ENCODE results near the gene AMFR. TPM values are rescaled to one million over a fixed set of nuclear protein-coding genes. Genes with fewer than 3 reads are reported as not detected.
A peak's percentile ranks its signal among the peaks of the same experiment; 100 is the strongest.

AMFR gene
- polyA plus RNA-seq, 1 donor (not counting 4 experiments of a cell fraction or from before 2014, with no cell fraction given), result 36.9 TPM

- TF ChIP-seq, protein P1, sequence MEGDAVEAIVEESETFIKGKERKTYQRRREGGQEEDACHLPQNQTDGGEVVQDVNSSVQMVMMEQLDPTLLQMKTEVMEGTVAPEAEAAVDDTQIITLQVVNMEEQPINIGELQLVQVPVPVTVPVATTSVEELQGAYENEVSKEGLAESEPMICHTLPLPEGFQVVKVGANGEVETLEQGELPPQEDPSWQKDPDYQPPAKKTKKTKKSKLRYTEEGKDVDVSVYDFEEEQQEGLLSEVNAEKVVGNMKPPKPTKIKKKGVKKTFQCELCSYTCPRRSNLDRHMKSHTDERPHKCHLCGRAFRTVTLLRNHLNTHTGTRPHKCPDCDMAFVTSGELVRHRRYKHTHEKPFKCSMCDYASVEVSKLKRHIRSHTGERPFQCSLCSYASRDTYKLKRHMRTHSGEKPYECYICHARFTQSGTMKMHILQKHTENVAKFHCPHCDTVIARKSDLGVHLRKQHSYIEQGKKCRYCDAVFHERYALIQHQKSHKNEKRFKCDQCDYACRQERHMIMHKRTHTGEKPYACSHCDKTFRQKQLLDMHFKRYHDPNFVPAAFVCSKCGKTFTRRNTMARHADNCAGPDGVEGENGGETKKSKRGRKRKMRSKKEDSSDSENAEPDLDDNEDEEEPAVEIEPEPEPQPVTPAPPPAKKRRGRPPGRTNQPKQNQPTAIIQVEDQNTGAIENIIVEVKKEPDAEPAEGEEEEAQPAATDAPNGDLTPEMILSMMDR (optimal IDR thresholded peaks at IDR 0.05 in 1 of 3, IDR thresholded peaks at IDR 0.05 in 1 of 3, conservative IDR thresholded peaks at IDR 0.05 in 1 of 3; ENCODE audit: extremely low read depth in 1 of 3, insufficient read depth in 2 of 3, low read length in 3 of 3), result peak; percentile 15 to 40 (median 19)
- no peak for TF ChIP-seq EZH2 (IDR thresholded peaks at IDR 0.05; ENCODE audit: low read length)
- Histone ChIP-seq H3K9me3 (ENCODE audit: control insufficient read depth, low read depth, low read length) (no peaks in the 10 kb centered on the region), H2AFZ (ENCODE audit: control insufficient read depth, low read length) (no peak overlapping the region), H3K4me2 (ENCODE audit: control insufficient read depth, extremely low read depth, insufficient read depth, low read depth, low read length) (peak overlapping the region; percentile 19), H3K9me1 (ENCODE audit: control insufficient read depth, extremely low read depth, insufficient read depth, low read length) (no peaks in the 10 kb centered on the region), H3K9ac (ENCODE audit: control insufficient read depth, extremely low read depth, insufficient read depth, low read length) (no peak overlapping the region), H3K4me1 (ENCODE audit: control insufficient read depth, extremely low read depth, insufficient read depth, low read length) (peaks cover 37% of the 10 kb centered on the region), H3K36me3 (ENCODE audit: control insufficient read depth in 2 of 2, extremely low read depth in 1 of 2, insufficient read depth in 2 of 2, low read length in 2 of 2) (no peaks in the 10 kb centered on the region), H3K4me3 (ENCODE audit: control insufficient read depth in 2 of 3, extremely low read depth in 1 of 3, insufficient read depth in 2 of 3, low read depth in 1 of 3, low read length in 3 of 3) (no peak overlapping the region), H3K27me3 (ENCODE audit: control insufficient read depth, extremely low read depth, insufficient read depth, low read length) (no peaks in the 10 kb centered on the region), H4K20me1 (ENCODE audit: control insufficient read depth, extremely low read depth, insufficient read depth, low read length) (no peaks in the 10 kb centered on the region), H3K27ac (ENCODE audit: control insufficient read depth, insufficient read depth, low read length) (no peak overlapping the region), H3K79me2 (ENCODE audit: control insufficient read depth, insufficient read depth, low read length) (no peaks in the 10 kb centered on the region)
- DNase-seq (ENCODE audit: low read depth, low spot score) (peak; percentile 41), FAIRE-seq (peak; percentile 68)
- dilution Hi-C loops (cut with MboI; ENCODE audit: extremely low pct_ligation_motif_present, low sequenced_read_pairs), result no loop called here
Observed at GRCh38 chr16:56336071-56336688, 89.2 kb downstream of the AMFR start.

- FAIRE-seq, result peak; percentile 98
- peak overlapping the region; percentile 62 for H2AFZ ChIP-seq (ENCODE audit: control insufficient read depth, low read length)
- dilution Hi-C loops (cut with MboI; ENCODE audit: extremely low pct_ligation_motif_present, low sequenced_read_pairs), result no loop called here
- peak overlapping the region; percentile 74 for H3K27ac ChIP-seq (ENCODE audit: control insufficient read depth, insufficient read depth, low read length)
- H3K4me1 ChIP-seq (ENCODE audit: control insufficient read depth, extremely low read depth, insufficient read depth, low read length), result peaks cover 50% of the 10 kb centered on the region
- H4K20me1 ChIP-seq (ENCODE audit: control insufficient read depth, extremely low read depth, insufficient read depth, low read length), result no peaks in the 10 kb centered on the region
- TF ChIP-seq EZH2 (IDR thresholded peaks at IDR 0.05; ENCODE audit: low read length), result no peak
- TF ChIP-seq, protein P1 (optimal IDR thresholded peaks at IDR 0.05 in 1 of 3, IDR thresholded peaks at IDR 0.05 in 1 of 3, conservative IDR thresholded peaks at IDR 0.05 in 1 of 3; ENCODE audit: extremely low read depth in 1 of 3, insufficient read depth in 2 of 3, low read length in 3 of 3), result no peak
- H3K27me3 ChIP-seq (ENCODE audit: control insufficient read depth, extremely low read depth, insufficient read depth, low read length), result no peaks in the 10 kb centered on the region
- H3K4me2 ChIP-seq (ENCODE audit: control insufficient read depth, extremely low read depth, insufficient read depth, low read depth, low read length), result peak overlapping the region; percentile 83
- H3K9me3 ChIP-seq (ENCODE audit: control insufficient read depth, low read depth, low read length), result no peaks in the 10 kb centered on the region
- peak; percentile 61 for DNase-seq (ENCODE audit: low read depth, low spot score)
- H3K9me1 ChIP-seq (ENCODE audit: control insufficient read depth, extremely low read depth, insufficient read depth, low read length), result no peaks in the 10 kb centered on the region
- no peak overlapping the region for H3K4me3 ChIP-seq (ENCODE audit: control insufficient read depth in 2 of 3, extremely low read depth in 1 of 3, insufficient read depth in 2 of 3, low read depth in 1 of 3, low read length in 3 of 3)
- no peaks in the 10 kb centered on the region for H3K79me2 ChIP-seq (ENCODE audit: control insufficient read depth, insufficient read depth, low read length)
- no peaks in the 10 kb centered on the region for H3K36me3 ChIP-seq (ENCODE audit: control insufficient read depth in 2 of 2, extremely low read depth in 1 of 2, insufficient read depth in 2 of 2, low read length in 2 of 2)
- H3K9ac ChIP-seq (ENCODE audit: control insufficient read depth, extremely low read depth, insufficient read depth, low read length), result peak overlapping the region; percentile 67
Observed at GRCh38 chr16:56334761-56335160, 90.6 kb downstream of the AMFR start.

Measured in keratinocyte (primary cell).